ENCODE results near the gene BPIFA1. TPM values are rescaled to one million over a fixed set of nuclear protein-coding genes. Genes with fewer than 3 reads are reported as not detected.

BPIFA1 gene
- total and polyA plus RNA-seq, 4 donors, result not detected

- no peak for TF ChIP-seq REST (IDR thresholded peaks at IDR 0.05)
Observed at GRCh38 chr20:33284284-33284683, 48.5 kb downstream of the BPIFA1 start (continued).

- no peak for DNase-seq (ENCODE audit: low spot score)
- Histone ChIP-seq H3K9me3 (ENCODE audit: control insufficient read depth in 4 of 4, low read length in 3 of 4) (no peaks in the 10 kb centered on the region), H3K27me3 (ENCODE audit: control insufficient read depth in 4 of 4, insufficient read depth in 4 of 4, low read length in 3 of 4) (peaks cover 0 to 8% (median under 1%) of the 10 kb centered on the region in 4 donors), H3K4me1 (ENCODE audit: control insufficient read depth in 4 of 4, insufficient read depth in 4 of 4, low read length in 3 of 4) (no peaks in the 10 kb centered on the region), H3K9ac (ENCODE audit: low read depth in 1 of 2, low read length in 2 of 2) (no peak overlapping the region), H3K36me3 (ENCODE audit: control insufficient read depth in 4 of 4, insufficient read depth in 3 of 4, low read depth in 1 of 4, low read length in 3 of 4) (no peaks in the 10 kb centered on the region), H3K27ac (ENCODE audit: low read depth in 1 of 2, low read length in 2 of 2) (no peak overlapping the region), H3K4me3 (ENCODE audit: low read depth in 1 of 3, low read length in 3 of 3) (no peak overlapping the region)
- WGBS, result 69% methylated on average over 2 of the region's 2 CpGs
- TF ChIP-seq FOXA2 (IDR thresholded peaks at IDR 0.05) (no peak), CTCF (IDR thresholded peaks at IDR 0.05; ENCODE audit: low read depth, low read length, missing input control) (no peak), HNF4A (conservative IDR thresholded peaks at IDR 0.05) (no peak), TAF1 (conservative IDR thresholded peaks at IDR 0.05) (no peak), ZBTB33 (IDR thresholded peaks at IDR 0.05) (no peak), RXRA (IDR thresholded peaks at IDR 0.05) (no peak), FOXA1 (IDR thresholded peaks at IDR 0.05) (no peak), REST (IDR thresholded peaks at IDR 0.05) (no peak), YY1 (IDR thresholded peaks at IDR 0.05) (no peak), ATF3 (IDR thresholded peaks at IDR 0.05) (no peak), HNF4G (IDR thresholded peaks at IDR 0.05) (no peak), RAD21 (IDR thresholded peaks at IDR 0.05) (no peak), EGR1 (IDR thresholded peaks at IDR 0.05; ENCODE audit: low read depth in 2 of 2) (no peak), MAX (IDR thresholded peaks at IDR 0.05) (no peak), JUND (IDR thresholded peaks at IDR 0.05) (no peak), SP1 (IDR thresholded peaks at IDR 0.05) (no peak), NR2F2 (IDR thresholded peaks at IDR 0.05) (no peak)
Observed at GRCh38 chr20:33284937-33285336, 49.1 kb downstream of the BPIFA1 start.
